Smooth muscle cell (in vitro differentiated cells): ENCODE results near the gene CHKB. TPM values are rescaled to one million over a fixed set of nuclear protein-coding genes. Genes with fewer than 3 reads are reported as not detected.

Source experiments
- DNase-seq: peaks from one replicate; lab custom pipeline; 2025; ENCODE audit not compliant: unreplicated experiment; lab: John Stamatoyannopoulos, UW
- H2AFZ ChIP-seq: fragments of 200-600 bp; sonication (generic); 2 replicates; pipeline ENCODE4 v1.6.0; 2016; ENCODE audit warnings: antibody characterized with exemption, low read depth, mild to moderate bottlenecking
- H3F3A ChIP-seq: fragments of 200-600 bp; sonication (generic); 2 replicates; pipeline ENCODE4 v1.6.0; 2017; ENCODE audit warnings: antibody characterized with exemption, low read depth
- H3K27ac ChIP-seq: fragments of 200-600 bp; sonication (generic); 2 replicates; pipeline ENCODE4 v1.5.1; 2016; ENCODE audit warnings: low read depth, mild to moderate bottlenecking
- H3K27me3 ChIP-seq: fragments of 200-600 bp; sonication (generic); 2 replicates; pipeline ENCODE4 v1.6.1; 2016; ENCODE audit warnings: low read depth, mild to moderate bottlenecking
- H3K36me3 ChIP-seq: fragments of 200-600 bp; sonication (generic); 2 replicates; pipeline ENCODE4 v1.5.1; 2016; ENCODE audit warnings: low read depth
- H3K4me1 ChIP-seq: fragments of 200-600 bp; sonication (generic); 2 replicates; pipeline ENCODE4 v1.5.1; 2016; ENCODE audit warnings: low read depth
- H3K4me2 ChIP-seq: fragments of 200-600 bp; sonication (generic); 2 replicates; pipeline ENCODE4 v1.6.0; 2016; ENCODE audit warnings: mild to moderate bottlenecking
- H3K4me3 ChIP-seq: fragments of 200-600 bp; sonication (generic); 2 replicates; pipeline ENCODE4 v1.5.1; 2016; ENCODE audit warnings: mild to moderate bottlenecking
- H3K79me2 ChIP-seq: fragments of 200-600 bp; sonication (generic); 2 replicates; pipeline ENCODE4 v1.6.0; 2016; ENCODE audit warnings: low read depth, mild to moderate bottlenecking
- H3K9ac ChIP-seq: fragments of 200-600 bp; sonication (generic); 2 replicates; pipeline ENCODE4 v1.6.0; 2016; ENCODE audit warnings: low read depth
- H3K9me3 ChIP-seq: fragments of 200-600 bp; sonication (generic); replicated peaks from 2 replicates; pipeline ENCODE4 v1.5.1; 2016; ENCODE audit warnings: low read depth
- H4K20me1 ChIP-seq: fragments of 200-600 bp; sonication (generic); 2 replicates; pipeline ENCODE4 v1.6.0; 2016; ENCODE audit warnings: low read depth
- CTCF ChIP-seq: fragments of 200-600 bp; sonication (generic); IDR thresholded peaks from 2 replicates; pipeline ENCODE4 v1.5.1; 2017; ENCODE audit warnings: borderline replicate concordance, mild to moderate bottlenecking, antibody characterized with exemption; ENCODE audit not compliant: insufficient read depth, poor library complexity, severe bottlenecking
- WGBS: methylation state at CpG from one replicate; pipeline ENCODE4 v1.1.7; 2016; ENCODE audit warnings: low lambda C conversion rate; 5-methylcytosine and 5-hydroxymethylcytosine counted together
- polyA plus RNA-seq: library from polyadenylated mRNA; unstranded; fragments of >200 nt; fragmentation: Nextera tagmentation; extraction: Ambion mirVana; gene quantifications from 2 replicates; pipeline ENCODE4 v1.2.1, GENCODE V29; 2016
- total RNA-seq: library from RNA; depleted of rRNA; stranded (reverse); fragments of >200 nt; gene quantifications from 2 replicates; pipeline ENCODE4 v1.2.3, GENCODE V29; 2014

The CHKB gene
- total RNA-seq (33.6 and 35.2 TPM in 2 replicates), polyA plus RNA-seq (62.8 and 64.8 TPM in 2 replicates)

- Histone ChIP-seq H3K4me1 (peaks cover 6% of the 10 kb centered on the region), H3K9ac (peak within 1 kb of the TSS; percentile 97), H2AFZ (peak within 1 kb of the TSS; percentile 96), H3K9me3 (no peaks in the 10 kb centered on the region), H3K4me2 (peak within 1 kb of the TSS; percentile 96), H3K79me2 (peaks cover 13% of the 10 kb centered on the region), H3K27me3 (no peaks in the 10 kb centered on the region), H3K4me3 (peak within 1 kb of the TSS; percentile 93), H3K27ac (peak within 1 kb of the TSS; percentile 94), H3K36me3 (no peaks in the 10 kb centered on the region), H4K20me1 (no peaks in the 10 kb centered on the region), H3F3A (no peaks in the 10 kb centered on the region)
- WGBS, result 1% methylated on average over 79 of the region's 96 CpGs
- DNase-seq, result peak; percentile 93
- TF ChIP-seq CTCF, result no peak
Measured at GRCh38 chr22:50582493-50583293, at the start of gene CHKB. CHKB (minus strand) TSS chr22:50582849; CDS start chr22:50582781, 68 bp downstream.

DNA sequence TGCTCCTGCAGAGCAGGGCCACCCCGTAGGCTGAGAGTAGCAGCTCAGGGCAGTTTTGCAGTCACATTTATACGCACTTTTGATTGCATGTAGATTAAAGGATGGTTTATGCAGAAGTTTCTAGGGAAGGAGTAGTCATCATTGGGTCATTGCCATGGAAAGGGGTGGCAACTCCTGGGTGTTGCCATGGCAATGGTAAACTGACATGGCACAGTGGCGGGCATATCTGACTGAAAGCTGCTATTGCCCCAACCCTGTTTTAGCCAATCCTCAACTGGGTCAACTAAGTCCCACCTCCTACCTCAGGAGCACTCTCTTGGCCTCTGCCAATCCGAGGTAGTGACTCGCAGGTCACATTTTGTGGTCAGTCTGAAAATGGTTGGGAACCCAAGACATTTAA is 47.7 kb upstream of the CHKB start:
- WGBS, result 90% methylated on average over 5 of the region's 5 CpGs
- Histone ChIP-seq H3K27me3 (no peaks in the 10 kb centered on the region), H3K27ac (no peak overlapping the region), H3K4me1 (peaks cover 6% of the 10 kb centered on the region), H3K36me3 (no peaks in the 10 kb centered on the region), H3K79me2 (no peaks in the 10 kb centered on the region), H3K4me2 (no peak overlapping the region), H3K4me3 (no peak overlapping the region), H4K20me1 (no peaks in the 10 kb centered on the region), H3K9ac (no peak overlapping the region), H3K9me3 (no peaks in the 10 kb centered on the region), H2AFZ (no peak overlapping the region), H3F3A (no peaks in the 10 kb centered on the region)
- TF ChIP-seq CTCF, result no peak
- no peak for DNase-seq

DNA sequence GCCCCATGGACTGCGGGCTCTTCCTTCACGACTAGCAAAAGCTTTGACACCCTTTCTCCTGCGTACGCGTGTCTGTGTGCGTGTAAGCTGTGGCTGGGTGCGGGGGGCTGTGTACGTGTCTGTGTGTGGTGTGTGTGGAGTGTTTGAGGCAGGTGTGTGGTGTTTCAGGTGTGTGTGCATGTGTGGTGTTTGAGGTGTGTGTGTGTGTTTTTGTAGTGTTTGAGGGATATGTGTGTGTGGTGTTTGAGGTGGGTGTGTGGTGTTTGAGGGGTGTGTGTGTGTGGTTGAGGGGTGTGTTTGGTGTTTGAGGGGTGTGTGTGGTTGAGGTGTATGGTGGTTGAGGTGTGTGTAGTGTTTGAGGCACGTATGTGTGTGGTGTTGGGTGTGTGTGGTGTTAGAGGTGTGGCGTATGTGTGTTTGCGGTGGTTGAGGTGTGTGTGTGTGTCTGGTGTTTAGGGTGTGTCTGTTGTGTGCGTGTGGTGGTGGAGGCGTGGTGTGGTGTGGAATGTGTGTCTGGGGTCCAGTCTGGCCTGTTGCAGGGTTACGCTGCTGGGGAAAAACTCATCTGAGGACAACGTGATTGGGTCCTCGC is 46.0 kb upstream of the CHKB start:
- no peaks in the 10 kb centered on the region for H3K79me2 ChIP-seq
- no peak overlapping the region for H3K27ac ChIP-seq
- WGBS, result 34% methylated on average over 15 of the region's 16 CpGs

More for the DNA sequence above, 46.0 kb upstream of the CHKB start:
- TF ChIP-seq CTCF, result no peak
- Histone ChIP-seq H2AFZ (peak overlapping the region; percentile 92), H4K20me1 (no peaks in the 10 kb centered on the region), H3K9me3 (no peaks in the 10 kb centered on the region), H3K36me3 (no peaks in the 10 kb centered on the region), H3K4me1 (peaks cover 6% of the 10 kb centered on the region), H3K9ac (peak overlapping the region; percentile 10), H3K4me3 (peak overlapping the region; percentile 98), H3F3A (no peaks in the 10 kb centered on the region), H3K27me3 (no peaks in the 10 kb centered on the region), H3K4me2 (peak overlapping the region; percentile 93)
- no peak for DNase-seq
